ENCODE data around the gene ADRB1. TPM values are rescaled to one million over a fixed set of nuclear protein-coding genes. Genes with fewer than 3 reads are reported as not detected.

The ADRB1 gene
- total RNA-seq, 4 donors from 2014 or later: 1.8 to 9.1 (median 6.8) TPM

- peaks cover 0 to 16% (median 0%) of the 10 kb centered on the region in 3 donors for H3K4me1 ChIP-seq
- H3K9me3 ChIP-seq: no peaks in the 10 kb centered on the region
- H3K27me3 ChIP-seq: no peaks in the 10 kb centered on the region
- 73 to 89% methylated on average over 3 of the region's 3 CpGs for WGBS, 2 donors (ENCODE audit: low coverage in 1 of 2)
- H3K36me3 ChIP-seq: no peaks in the 10 kb centered on the region
- no peak for TF ChIP-seq CTCF (IDR thresholded peaks at IDR 0.05)
- no peak for TF ChIP-seq EP300 (IDR thresholded peaks at IDR 0.05)
- no peak for TF ChIP-seq POLR2AphosphoS5 (IDR thresholded peaks at IDR 0.05)
- no peak for TF ChIP-seq POLR2A (IDR thresholded peaks at IDR 0.05)
- ATAC-seq: no peak
- no peak overlapping the region for H3K4me3 ChIP-seq
- H3K27ac ChIP-seq: no peak overlapping the region
Measured at GRCh38 chr10:114051714-114052113, 8.0 kb downstream of the ADRB1 start.

- no peak for ATAC-seq
- H3K27me3 ChIP-seq: no peaks in the 10 kb centered on the region
- peaks cover 0 to 16% (median 0%) of the 10 kb centered on the region in 3 donors for H3K4me1 ChIP-seq
- 14 to 20% methylated on average over 1 of the region's 1 CpG for WGBS, 2 donors (ENCODE audit: low coverage in 1 of 2)
- H3K36me3 ChIP-seq: no peaks in the 10 kb centered on the region
- no peak overlapping the region for H3K4me3 ChIP-seq
- H3K27ac ChIP-seq: no peak overlapping the region
- TF ChIP-seq CTCF (IDR thresholded peaks at IDR 0.05) (no peak), POLR2AphosphoS5 (IDR thresholded peaks at IDR 0.05) (no peak), EP300 (IDR thresholded peaks at IDR 0.05) (no peak), POLR2A (IDR thresholded peaks at IDR 0.05) (no peak)
- H3K9me3 ChIP-seq: no peaks in the 10 kb centered on the region
Measured at GRCh38 chr10:114052255-114052654, 8.6 kb downstream of the ADRB1 start.

GRCh38 chr10:114053946-114054345, 10.3 kb downstream of the ADRB1 start:
- TF ChIP-seq EP300 (IDR thresholded peaks at IDR 0.05): no peak
- TF ChIP-seq POLR2AphosphoS5 (IDR thresholded peaks at IDR 0.05): no peak
- no peak for TF ChIP-seq POLR2A (IDR thresholded peaks at IDR 0.05)
- TF ChIP-seq CTCF (IDR thresholded peaks at IDR 0.05): no peak
- Histone ChIP-seq H3K4me3 (no peak overlapping the region), H3K9me3 (no peaks in the 10 kb centered on the region), H3K27me3 (no peaks in the 10 kb centered on the region), H3K4me1 (peaks cover 0 to 16% (median 4%) of the 10 kb centered on the region in 3 donors), H3K27ac (no peak overlapping the region), H3K36me3 (no peaks in the 10 kb centered on the region)
- ATAC-seq: no peak
- 39 to 56% methylated on average over 2 to 4 of the region's 4 CpGs for WGBS, 2 donors (ENCODE audit: low coverage in 1 of 2)

GRCh38 chr10:114057855-114058254, 14.2 kb downstream of the ADRB1 start:
- Histone ChIP-seq H3K36me3 (no peaks in the 10 kb centered on the region), H3K27ac (no peak overlapping the region), H3K9me3 (no peaks in the 10 kb centered on the region), H3K4me1 (peaks cover 0 to 7% (median 4%) of the 10 kb centered on the region in 3 donors), H3K27me3 (no peaks in the 10 kb centered on the region), H3K4me3 (no peak overlapping the region)
- no peak for ATAC-seq
- TF ChIP-seq CTCF (IDR thresholded peaks at IDR 0.05) (no peak), POLR2AphosphoS5 (IDR thresholded peaks at IDR 0.05) (no peak), EP300 (IDR thresholded peaks at IDR 0.05) (no peak), POLR2A (IDR thresholded peaks at IDR 0.05) (no peak)
- 76 to 80% methylated on average over 2 of the region's 2 CpGs for WGBS, 2 donors (ENCODE audit: low coverage in 1 of 2)

GRCh38 chr10:114058297-114058696, 14.6 kb downstream of the ADRB1 start:
- H3K9me3 ChIP-seq: no peaks in the 10 kb centered on the region
- WGBS, 2 donors (ENCODE audit: low coverage in 1 of 2): 40 to 62% methylated on average over 1 of the region's 1 CpG
- H3K4me3 ChIP-seq: no peak overlapping the region
- no peak overlapping the region for H3K27ac ChIP-seq
- no peak for ATAC-seq
- TF ChIP-seq POLR2AphosphoS5 (IDR thresholded peaks at IDR 0.05) (no peak), POLR2A (IDR thresholded peaks at IDR 0.05) (no peak), CTCF (IDR thresholded peaks at IDR 0.05) (no peak), EP300 (IDR thresholded peaks at IDR 0.05) (no peak)
- no peaks in the 10 kb centered on the region for H3K36me3 ChIP-seq
- H3K4me1 ChIP-seq: peaks cover 0 to 7% (median 4%) of the 10 kb centered on the region in 3 donors
- H3K27me3 ChIP-seq: no peaks in the 10 kb centered on the region

All from gastroesophageal sphincter (tissue), 4 donors.